Stimulated activated memory B cell treated with anti-CD40 and anti-IgM and Interleukin-4, amounts not matched to agents 10 μg/mL and 1 μg/mL and 100 μg/mL, for 72 hours (primary cell): ENCODE data around the gene MEOX1.

ENCODE experiments used
- ATAC-seq: fragments of 150-1000 bp; cut with Tn5 transposase; 2 replicates; pipeline ENCODE4 v1.10.0; 2021
- H3K27ac Mint-ChIP-seq: one replicate; pipeline ENCODE4 v1.8.0; 2022; ENCODE audit warnings: mild to moderate bottlenecking, mixed read lengths
- H3K27me3 Mint-ChIP-seq: one replicate; pipeline ENCODE4 v1.8.0; 2022; ENCODE audit warnings: mixed read lengths
- H3K36me3 Mint-ChIP-seq: one replicate; pipeline ENCODE4 v1.8.0; 2022; ENCODE audit warnings: mixed read lengths
- H3K4me1 Mint-ChIP-seq: one replicate; pipeline ENCODE4 v1.8.0; 2022; ENCODE audit warnings: mixed read lengths
- H3K4me3 Mint-ChIP-seq: one replicate; pipeline ENCODE4 v1.8.0; 2022; ENCODE audit warnings: mild to moderate bottlenecking, moderate library complexity, mixed read lengths
- H3K9me3 Mint-ChIP-seq: one replicate; pipeline ENCODE4 v1.8.0; 2022; ENCODE audit warnings: mixed read lengths

The MEOX1 gene

GRCh38 chr17:43648916-43649315 is 12.8 kb downstream of the MEOX1 start:
- Mint-ChIP-seq H3K4me1 (no peaks in the 10 kb centered on the region), H3K36me3 (no peaks in the 10 kb centered on the region), H3K4me3 (no peak overlapping the region), H3K9me3 (no peaks in the 10 kb centered on the region), H3K27me3 (peaks cover 68% of the 10 kb centered on the region), H3K27ac (no peak overlapping the region)
- no peak for ATAC-seq

GRCh38 chr17:43645765-43646481 is 15.8 kb downstream of the MEOX1 start:
- no peaks in the 10 kb centered on the region for H3K9me3 Mint-ChIP-seq
- ATAC-seq: peak; percentile 7
- H3K27me3 Mint-ChIP-seq: peaks cover 57% of the 10 kb centered on the region
- no peak overlapping the region for H3K4me3 Mint-ChIP-seq
- H3K36me3 Mint-ChIP-seq: no peaks in the 10 kb centered on the region
- no peaks in the 10 kb centered on the region for H3K4me1 Mint-ChIP-seq
- no peak overlapping the region for H3K27ac Mint-ChIP-seq

- no peak for ATAC-seq
- Mint-ChIP-seq H3K27me3 (peaks cover 53% of the 10 kb centered on the region), H3K4me3 (no peak overlapping the region), H3K27ac (no peak overlapping the region), H3K4me1 (no peaks in the 10 kb centered on the region), H3K36me3 (no peaks in the 10 kb centered on the region), H3K9me3 (no peaks in the 10 kb centered on the region)
Measured at GRCh38 chr17:43645450-43645764, 16.3 kb downstream of the MEOX1 start.

GRCh38 chr17:43644081-43644480 is 17.6 kb downstream of the MEOX1 start:
- Mint-ChIP-seq H3K9me3 (no peaks in the 10 kb centered on the region), H3K36me3 (no peaks in the 10 kb centered on the region), H3K27ac (no peak overlapping the region), H3K27me3 (peaks cover 53% of the 10 kb centered on the region), H3K4me1 (no peaks in the 10 kb centered on the region), H3K4me3 (no peak overlapping the region)
- no peak for ATAC-seq

GRCh38 chr17:43641416-43641815 is 20.3 kb downstream of the MEOX1 start:
- H3K9me3 Mint-ChIP-seq: no peaks in the 10 kb centered on the region
- H3K4me3 Mint-ChIP-seq: no peak overlapping the region
- peaks cover 27% of the 10 kb centered on the region for H3K27me3 Mint-ChIP-seq
- H3K4me1 Mint-ChIP-seq: no peaks in the 10 kb centered on the region
- H3K27ac Mint-ChIP-seq: no peak overlapping the region
- ATAC-seq: no peak
- no peaks in the 10 kb centered on the region for H3K36me3 Mint-ChIP-seq

GRCh38 chr17:43640491-43641252 is 21.1 kb downstream of the MEOX1 start:
- Mint-ChIP-seq H3K4me1 (no peaks in the 10 kb centered on the region), H3K27ac (no peak overlapping the region), H3K27me3 (peaks cover 22% of the 10 kb centered on the region), H3K36me3 (no peaks in the 10 kb centered on the region), H3K9me3 (no peaks in the 10 kb centered on the region), H3K4me3 (no peak overlapping the region)
- no peak for ATAC-seq

- H3K9me3 Mint-ChIP-seq: no peaks in the 10 kb centered on the region
- no peaks in the 10 kb centered on the region for H3K36me3 Mint-ChIP-seq
- no peak overlapping the region for H3K4me3 Mint-ChIP-seq
- H3K27me3 Mint-ChIP-seq: peaks cover 9% of the 10 kb centered on the region
- ATAC-seq: no peak
- H3K27ac Mint-ChIP-seq: no peak overlapping the region
- H3K4me1 Mint-ChIP-seq: no peaks in the 10 kb centered on the region
Measured at GRCh38 chr17:43637563-43638323, 24.0 kb downstream of the MEOX1 start.

- Mint-ChIP-seq H3K4me3 (no peak overlapping the region), H3K9me3 (no peaks in the 10 kb centered on the region), H3K36me3 (no peaks in the 10 kb centered on the region), H3K27ac (no peak overlapping the region), H3K4me1 (no peaks in the 10 kb centered on the region), H3K27me3 (peaks cover 16% of the 10 kb centered on the region)
- ATAC-seq: no peak
Measured at GRCh38 chr17:43636426-43636825, 25.3 kb downstream of the MEOX1 start.

- ATAC-seq: no peak
- Mint-ChIP-seq H3K27ac (no peak overlapping the region), H3K4me1 (no peaks in the 10 kb centered on the region)
Measured at GRCh38 chr17:43634591-43635125, 27.1 kb downstream of the MEOX1 start.

GRCh38 chr17:43632221-43632620 is 29.5 kb downstream of the MEOX1 start:
- H3K4me3 Mint-ChIP-seq: no peak overlapping the region
- no peaks in the 10 kb centered on the region for H3K4me1 Mint-ChIP-seq
- no peaks in the 10 kb centered on the region for H3K36me3 Mint-ChIP-seq
- no peaks in the 10 kb centered on the region for H3K9me3 Mint-ChIP-seq
- H3K27me3 Mint-ChIP-seq: peaks cover 53% of the 10 kb centered on the region
- H3K27ac Mint-ChIP-seq: no peak overlapping the region
- no peak for ATAC-seq

More at GRCh38 chr17:43634591-43635125, 27.1 kb downstream of the MEOX1 start:
- Mint-ChIP-seq H3K9me3 (no peaks in the 10 kb centered on the region), H3K36me3 (no peaks in the 10 kb centered on the region), H3K4me3 (no peak overlapping the region), H3K27me3 (peaks cover 34% of the 10 kb centered on the region)

- Mint-ChIP-seq H3K27me3 (peaks cover 54% of the 10 kb centered on the region), H3K9me3 (no peaks in the 10 kb centered on the region), H3K4me1 (no peaks in the 10 kb centered on the region), H3K27ac (no peak overlapping the region), H3K36me3 (no peaks in the 10 kb centered on the region), H3K4me3 (no peak overlapping the region)
- ATAC-seq: no peak
Measured at GRCh38 chr17:43631429-43631828, 30.3 kb downstream of the MEOX1 start.

- Mint-ChIP-seq H3K27ac (no peak overlapping the region), H3K9me3 (no peaks in the 10 kb centered on the region), H3K4me3 (no peak overlapping the region), H3K4me1 (no peaks in the 10 kb centered on the region), H3K36me3 (no peaks in the 10 kb centered on the region), H3K27me3 (peaks cover 79% of the 10 kb centered on the region)
- ATAC-seq: no peak
Measured at GRCh38 chr17:43628089-43628650, 33.6 kb downstream of the MEOX1 start.

- Mint-ChIP-seq H3K27ac (no peak overlapping the region), H3K27me3 (peaks cover 76% of the 10 kb centered on the region), H3K36me3 (no peaks in the 10 kb centered on the region), H3K4me1 (no peaks in the 10 kb centered on the region), H3K9me3 (no peaks in the 10 kb centered on the region), H3K4me3 (no peak overlapping the region)
- ATAC-seq: no peak
Measured at GRCh38 chr17:43627653-43628052, 34.1 kb downstream of the MEOX1 start.

GRCh38 chr17:43626023-43626422 is 35.7 kb downstream of the MEOX1 start:
- no peak overlapping the region for H3K27ac Mint-ChIP-seq
- peaks cover 76% of the 10 kb centered on the region for H3K27me3 Mint-ChIP-seq
- no peaks in the 10 kb centered on the region for H3K36me3 Mint-ChIP-seq
- ATAC-seq: no peak
- H3K4me3 Mint-ChIP-seq: no peak overlapping the region
- no peaks in the 10 kb centered on the region for H3K4me1 Mint-ChIP-seq
- H3K9me3 Mint-ChIP-seq: no peaks in the 10 kb centered on the region

GRCh38 chr17:43625606-43626005 is 36.1 kb downstream of the MEOX1 start:
- Mint-ChIP-seq H3K27me3 (peaks cover 72% of the 10 kb centered on the region), H3K36me3 (no peaks in the 10 kb centered on the region), H3K9me3 (no peaks in the 10 kb centered on the region), H3K4me3 (no peak overlapping the region), H3K27ac (no peak overlapping the region), H3K4me1 (no peaks in the 10 kb centered on the region)
- ATAC-seq: no peak
